AG09309 (cell line): Measurements from ENCODE around the gene DNAH11.

Experiments used
- DNase-seq: peaks from one replicate; pipeline ENCODE4 v3.0.0-alpha.2; 2010; ENCODE audit warnings: low read depth
- H3K4me3 ChIP-seq: 2 replicates; pipeline ENCODE4 v1.5.1; 2011; ENCODE audit warnings: mild to moderate bottlenecking, low read depth, low read length, moderate library complexity; ENCODE audit not compliant: control insufficient read depth
- TF ChIP-seq, protein P1 (sequence below): IDR thresholded peaks from 2 replicates; pipeline ENCODE4 v1.5.1; 2011; ENCODE audit warnings: mild to moderate bottlenecking, low read depth, low read length, inconsistent platforms; ENCODE audit not compliant: insufficient read depth, control insufficient read depth; ENCODE audit errors: missing control alignments

The DNAH11 gene

DNA sequence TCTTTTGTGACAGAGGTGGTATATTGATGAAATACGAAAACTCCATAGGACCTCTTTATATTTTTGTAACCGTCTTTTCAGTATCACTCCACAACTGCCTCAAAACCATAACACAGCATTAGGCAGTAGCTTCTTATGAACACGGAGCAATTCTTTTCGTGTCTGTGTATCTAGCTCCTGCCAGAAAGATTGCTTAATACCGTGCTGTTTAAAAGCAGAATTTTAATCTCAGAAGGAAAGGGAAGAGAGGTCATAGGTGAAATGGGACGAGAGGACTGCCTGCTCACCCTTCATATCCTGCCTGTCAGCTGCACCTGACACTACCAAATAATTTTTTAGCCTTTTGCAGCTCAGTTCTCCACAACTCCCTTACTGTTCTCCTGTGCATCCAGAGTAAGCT is 200.7 kb downstream of the DNAH11 start:
- DNase-seq = no peak
- no peak overlapping the region for H3K4me3 ChIP-seq
- TF ChIP-seq, protein P1, sequence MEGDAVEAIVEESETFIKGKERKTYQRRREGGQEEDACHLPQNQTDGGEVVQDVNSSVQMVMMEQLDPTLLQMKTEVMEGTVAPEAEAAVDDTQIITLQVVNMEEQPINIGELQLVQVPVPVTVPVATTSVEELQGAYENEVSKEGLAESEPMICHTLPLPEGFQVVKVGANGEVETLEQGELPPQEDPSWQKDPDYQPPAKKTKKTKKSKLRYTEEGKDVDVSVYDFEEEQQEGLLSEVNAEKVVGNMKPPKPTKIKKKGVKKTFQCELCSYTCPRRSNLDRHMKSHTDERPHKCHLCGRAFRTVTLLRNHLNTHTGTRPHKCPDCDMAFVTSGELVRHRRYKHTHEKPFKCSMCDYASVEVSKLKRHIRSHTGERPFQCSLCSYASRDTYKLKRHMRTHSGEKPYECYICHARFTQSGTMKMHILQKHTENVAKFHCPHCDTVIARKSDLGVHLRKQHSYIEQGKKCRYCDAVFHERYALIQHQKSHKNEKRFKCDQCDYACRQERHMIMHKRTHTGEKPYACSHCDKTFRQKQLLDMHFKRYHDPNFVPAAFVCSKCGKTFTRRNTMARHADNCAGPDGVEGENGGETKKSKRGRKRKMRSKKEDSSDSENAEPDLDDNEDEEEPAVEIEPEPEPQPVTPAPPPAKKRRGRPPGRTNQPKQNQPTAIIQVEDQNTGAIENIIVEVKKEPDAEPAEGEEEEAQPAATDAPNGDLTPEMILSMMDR = no peak

DNA sequence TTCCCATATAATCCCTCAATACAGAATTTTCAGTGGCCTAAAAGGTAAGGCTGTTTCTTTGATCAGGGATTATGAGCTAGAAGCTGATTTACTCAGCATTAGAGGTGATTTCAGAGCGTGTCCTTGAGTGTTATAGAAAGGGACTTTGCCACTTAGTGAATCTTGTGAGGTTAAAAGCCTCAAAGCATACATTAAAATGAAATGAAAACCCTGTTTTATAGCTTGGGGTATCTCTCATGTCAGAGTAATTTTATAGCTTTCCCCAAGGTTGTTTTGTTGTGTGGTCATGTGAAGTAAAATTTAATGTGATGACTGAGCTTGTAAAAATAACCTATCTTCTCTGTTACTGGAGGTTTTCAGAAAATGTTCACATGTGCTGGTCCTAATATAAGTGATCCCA is 204.1 kb downstream of the DNAH11 start:
- TF ChIP-seq, protein P1 = no peak
- DNase-seq = no peak

DNA sequence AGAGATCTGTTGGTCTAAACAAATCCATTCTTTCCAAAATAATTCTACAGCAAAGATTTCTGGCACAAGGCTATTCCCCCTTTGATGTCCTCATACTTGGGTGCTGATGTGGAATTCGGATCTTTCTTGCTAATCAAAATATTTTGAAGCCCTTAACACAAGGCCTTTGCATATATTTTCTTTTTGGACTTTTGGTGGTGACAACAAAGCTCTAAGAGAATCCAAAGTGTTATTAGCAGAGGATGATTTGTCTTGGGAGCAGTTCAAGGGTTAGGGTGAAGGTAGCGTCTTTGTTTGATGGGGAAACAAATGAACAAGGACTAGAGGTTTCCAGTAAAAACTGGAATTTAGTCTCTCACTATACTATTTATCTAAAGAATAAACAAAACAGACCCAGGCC is 205.0 kb downstream of the DNAH11 start:
- no peak for DNase-seq
- H3K4me3 ChIP-seq = no peak overlapping the region
- TF ChIP-seq, protein P1 = no peak

More for the DNA sequence above, 204.1 kb downstream of the DNAH11 start:
- no peak overlapping the region for H3K4me3 ChIP-seq

DNA sequence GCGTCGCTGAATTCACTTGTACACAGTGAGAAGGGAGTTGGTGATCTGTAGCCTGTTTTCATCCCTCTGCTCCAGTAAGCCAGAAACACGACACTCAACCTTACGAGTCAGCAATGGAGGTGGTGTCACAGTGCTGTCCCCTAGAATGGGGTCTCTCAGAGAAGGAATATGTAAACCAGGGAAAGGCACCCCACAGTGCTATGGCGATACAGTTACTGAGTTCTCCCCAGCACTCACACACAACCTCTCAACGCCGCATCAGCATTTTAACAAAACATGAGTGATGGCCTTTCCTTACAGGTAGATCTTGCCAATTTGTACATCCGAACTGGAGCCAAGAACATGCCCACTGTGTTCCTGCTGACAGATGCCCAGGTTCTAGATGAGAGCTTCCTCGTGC is 206.5 kb downstream of the DNAH11 start:
- no peak overlapping the region for H3K4me3 ChIP-seq
- DNase-seq = no peak
- TF ChIP-seq, protein P1 = no peak

DNA sequence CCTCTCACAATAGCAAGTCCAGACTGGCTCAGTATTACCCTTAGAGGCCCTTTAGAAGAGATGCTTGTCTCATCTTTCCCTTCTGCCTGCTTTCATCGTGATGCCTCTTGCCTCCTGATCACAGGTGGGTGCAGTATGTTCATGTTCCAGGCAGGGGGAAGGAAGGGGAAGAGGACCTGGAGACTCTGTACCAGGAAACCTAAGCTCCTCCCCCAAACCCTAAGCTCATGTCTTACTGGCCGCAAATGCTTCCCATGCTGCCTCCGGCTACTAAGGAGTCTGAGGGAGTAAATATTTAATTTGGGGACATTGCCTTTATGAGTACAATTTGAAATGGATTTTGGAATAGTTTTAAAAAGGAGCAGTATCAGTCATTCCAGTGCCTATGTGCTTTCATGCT is 210.2 kb downstream of the DNAH11 start:
- no peak overlapping the region for H3K4me3 ChIP-seq
- TF ChIP-seq, protein P1 = no peak
- no peak for DNase-seq

DNA sequence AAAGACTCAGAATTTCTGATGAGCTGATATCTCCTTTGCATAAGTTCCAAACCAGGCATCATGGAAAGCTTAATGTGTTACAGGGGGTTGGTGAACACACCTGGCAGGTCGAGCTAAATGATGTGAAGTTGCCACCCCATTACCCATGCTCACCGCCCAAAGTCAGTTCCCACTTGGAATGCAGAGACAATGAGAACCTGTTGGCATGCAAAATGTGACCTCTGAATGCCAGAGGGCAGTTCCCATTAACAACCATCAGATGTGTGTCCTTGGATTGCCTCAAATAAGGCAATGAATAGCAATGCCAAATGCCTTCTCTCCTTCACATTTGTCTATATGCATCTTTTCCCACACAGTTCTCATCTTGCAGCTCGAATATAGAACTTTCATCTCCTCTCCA is 212.1 kb downstream of the DNAH11 start:
- no peak overlapping the region for H3K4me3 ChIP-seq
- TF ChIP-seq, protein P1 = no peak
- no peak for DNase-seq
